Measurements from ENCODE around the gene CDH10.

The CDH10 gene

DNA sequence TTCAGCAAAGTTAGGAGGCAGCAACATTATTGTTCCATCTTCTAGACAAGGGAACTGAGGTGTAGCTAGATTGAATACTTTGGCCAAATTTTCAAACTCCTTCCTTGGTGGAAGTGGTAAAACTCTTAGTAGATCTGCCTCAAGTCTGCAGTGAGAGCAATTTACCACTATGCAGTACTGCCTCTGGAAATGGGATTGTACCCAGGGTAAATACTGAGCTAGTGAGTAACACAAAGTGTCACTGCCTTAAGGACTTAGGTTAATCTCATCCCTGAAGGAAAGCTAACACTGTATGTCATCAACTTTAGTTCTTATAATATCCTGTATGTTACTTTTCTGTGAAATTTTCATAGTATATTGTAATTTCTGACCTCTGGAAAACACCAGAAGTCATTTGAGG is 13.9 kb downstream of the CDH10 start:
- no peak overlapping the region for H3K27ac ChIP-seq
- TF ChIP-seq, protein P1, sequence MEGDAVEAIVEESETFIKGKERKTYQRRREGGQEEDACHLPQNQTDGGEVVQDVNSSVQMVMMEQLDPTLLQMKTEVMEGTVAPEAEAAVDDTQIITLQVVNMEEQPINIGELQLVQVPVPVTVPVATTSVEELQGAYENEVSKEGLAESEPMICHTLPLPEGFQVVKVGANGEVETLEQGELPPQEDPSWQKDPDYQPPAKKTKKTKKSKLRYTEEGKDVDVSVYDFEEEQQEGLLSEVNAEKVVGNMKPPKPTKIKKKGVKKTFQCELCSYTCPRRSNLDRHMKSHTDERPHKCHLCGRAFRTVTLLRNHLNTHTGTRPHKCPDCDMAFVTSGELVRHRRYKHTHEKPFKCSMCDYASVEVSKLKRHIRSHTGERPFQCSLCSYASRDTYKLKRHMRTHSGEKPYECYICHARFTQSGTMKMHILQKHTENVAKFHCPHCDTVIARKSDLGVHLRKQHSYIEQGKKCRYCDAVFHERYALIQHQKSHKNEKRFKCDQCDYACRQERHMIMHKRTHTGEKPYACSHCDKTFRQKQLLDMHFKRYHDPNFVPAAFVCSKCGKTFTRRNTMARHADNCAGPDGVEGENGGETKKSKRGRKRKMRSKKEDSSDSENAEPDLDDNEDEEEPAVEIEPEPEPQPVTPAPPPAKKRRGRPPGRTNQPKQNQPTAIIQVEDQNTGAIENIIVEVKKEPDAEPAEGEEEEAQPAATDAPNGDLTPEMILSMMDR (conservative IDR thresholded peaks at IDR 0.05): no peak

DNA sequence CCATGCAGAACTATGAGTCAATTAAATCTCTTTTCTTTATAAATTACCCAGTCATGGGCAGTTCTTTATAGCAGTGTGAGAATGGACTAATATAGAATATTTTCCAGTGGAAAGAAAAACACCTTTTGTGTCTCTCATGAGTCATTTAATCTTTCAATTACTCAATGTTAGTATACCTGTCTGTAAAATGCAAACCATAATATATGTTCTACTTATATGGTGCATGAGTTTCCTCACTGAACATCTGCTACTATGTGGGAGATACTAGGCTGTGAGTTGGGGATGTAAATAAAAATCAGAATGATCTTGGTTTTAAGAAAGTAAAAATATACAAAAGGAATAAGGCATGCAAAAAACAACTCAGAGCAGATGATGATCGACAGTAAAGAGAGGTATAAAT is 15.0 kb downstream of the CDH10 start:
- TF ChIP-seq, protein P1 (conservative IDR thresholded peaks at IDR 0.05): no peak

DNA sequence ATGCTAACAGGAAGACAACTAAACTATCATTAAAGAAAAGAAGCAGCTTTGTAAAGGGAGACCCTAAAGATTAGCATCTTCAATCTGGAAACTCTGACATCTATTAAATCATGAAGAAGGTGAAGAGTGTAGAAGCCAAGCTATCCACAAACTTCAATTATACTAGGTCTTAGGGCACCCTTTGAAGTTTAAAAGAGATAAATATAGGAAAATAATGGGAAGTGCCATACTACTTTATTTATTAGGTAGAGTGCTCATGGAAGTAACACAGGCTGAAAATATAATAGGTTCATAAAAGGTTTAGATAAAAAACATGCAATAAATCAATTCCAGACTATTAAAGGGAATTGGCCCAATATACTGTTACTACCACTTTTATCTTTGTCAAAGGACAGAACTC is 19.9 kb downstream of the CDH10 start:
- no peak overlapping the region for H3K27ac ChIP-seq
- TF ChIP-seq, protein P1 (conservative IDR thresholded peaks at IDR 0.05): no peak

More for the DNA sequence above, 15.0 kb downstream of the CDH10 start:
- H3K27ac ChIP-seq: no peak overlapping the region

DNA sequence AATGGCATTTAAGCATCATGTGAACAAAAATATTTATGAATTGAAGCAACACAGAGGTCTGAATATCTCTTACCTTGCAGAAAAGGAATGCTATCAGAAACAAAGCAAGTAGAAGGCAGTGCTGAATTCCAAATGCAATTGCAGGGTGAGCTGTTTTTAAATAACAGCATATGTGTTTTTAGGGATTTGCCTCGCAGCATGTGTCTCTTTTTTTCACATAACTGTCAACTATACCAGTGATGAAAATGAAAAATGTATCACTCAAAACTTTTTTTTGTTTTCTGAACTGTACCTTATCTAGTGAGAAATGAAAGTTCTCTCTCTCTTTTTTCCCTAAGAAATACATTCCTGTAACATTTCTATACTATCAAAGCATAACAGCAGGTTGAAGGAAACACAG is 21.2 kb downstream of the CDH10 start:
- H3K27ac ChIP-seq: no peak overlapping the region
- TF ChIP-seq, protein P1 (conservative IDR thresholded peaks at IDR 0.05): no peak

DNA sequence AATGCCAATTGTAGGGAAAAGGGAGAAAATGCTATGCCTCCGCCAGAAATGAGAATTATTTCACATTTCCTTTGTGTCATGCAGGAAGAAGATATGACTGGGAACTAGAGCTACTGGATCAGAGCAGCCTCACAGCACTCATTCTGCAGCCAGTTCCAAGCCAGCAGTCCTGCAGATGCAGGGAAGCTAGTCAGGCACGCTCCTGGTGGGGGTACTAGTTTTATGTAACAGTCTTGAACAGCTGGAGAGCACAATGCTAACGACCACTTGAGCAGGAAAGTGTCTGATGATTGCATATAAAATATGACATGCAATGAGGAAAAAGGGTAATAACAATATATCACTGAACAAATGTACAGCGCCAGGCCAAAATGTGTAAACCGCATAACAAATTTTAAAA is 21.7 kb downstream of the CDH10 start:
- TF ChIP-seq, protein P1 (conservative IDR thresholded peaks at IDR 0.05): no peak
- H3K27ac ChIP-seq: no peak overlapping the region

DNA sequence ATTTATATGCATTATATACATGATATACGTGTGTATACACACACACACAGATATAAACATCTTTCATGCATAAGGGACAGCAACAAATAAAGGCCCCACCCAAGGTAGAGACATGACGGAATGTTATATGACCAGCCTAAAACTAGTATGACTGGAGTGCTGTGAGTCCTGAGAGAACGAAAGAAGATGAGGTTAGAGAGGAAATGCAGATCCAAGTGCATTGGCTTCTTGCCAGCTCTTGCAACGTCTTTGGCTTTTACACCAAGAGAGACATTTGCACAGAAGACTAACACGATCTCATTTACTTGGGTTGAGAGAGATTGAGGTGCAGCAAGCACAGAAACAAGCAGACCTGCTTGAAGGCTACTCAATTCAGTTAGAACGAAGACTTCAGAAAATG is 23.0 kb downstream of the CDH10 start:
- TF ChIP-seq, protein P1 (conservative IDR thresholded peaks at IDR 0.05): no peak
- H3K27ac ChIP-seq: peak overlapping the region; percentile 28

DNA sequence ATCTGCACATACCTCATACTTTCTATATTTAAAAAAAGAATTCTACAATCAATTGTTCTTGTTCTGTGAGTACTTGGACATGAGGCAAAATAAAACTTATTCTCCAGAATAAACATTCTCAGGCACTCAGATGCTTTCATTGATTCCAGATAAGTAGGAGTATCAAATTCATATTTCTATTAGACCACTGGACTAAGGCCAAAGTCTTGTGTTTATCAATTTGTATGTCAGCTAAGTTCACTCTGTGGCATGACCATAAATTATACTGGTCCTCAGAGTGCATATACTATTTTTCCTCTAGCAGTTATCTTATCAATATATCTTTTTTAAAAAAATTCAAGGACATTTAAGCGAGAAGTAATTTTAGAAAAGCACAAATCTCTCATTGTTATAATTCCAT is 28.2 kb downstream of the CDH10 start:
- H3K27ac ChIP-seq: peak overlapping the region; percentile 55
- TF ChIP-seq, protein P1 (conservative IDR thresholded peaks at IDR 0.05): no peak

DNA sequence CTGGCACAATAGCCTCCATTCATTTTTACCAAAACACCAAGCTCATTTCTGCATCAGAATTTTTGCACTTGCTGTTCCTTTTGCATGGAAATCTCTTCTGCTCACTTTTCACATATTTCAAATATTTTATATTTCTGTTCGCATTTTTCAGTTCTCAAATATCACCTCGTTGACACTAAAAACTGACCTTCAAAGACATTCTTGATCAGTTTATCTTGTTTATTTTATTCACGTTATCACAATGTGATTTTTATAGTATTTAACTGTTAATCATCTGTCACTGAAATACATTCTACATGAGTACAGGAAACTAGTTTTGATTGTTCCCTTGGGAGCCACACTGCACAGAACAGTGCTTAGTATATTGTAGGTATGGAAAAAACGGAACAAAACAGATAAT is 29.6 kb downstream of the CDH10 start:
- TF ChIP-seq, protein P1 (conservative IDR thresholded peaks at IDR 0.05): no peak

More for the DNA sequence above, 29.6 kb downstream of the CDH10 start:
- no peak overlapping the region for H3K27ac ChIP-seq

Data from VCaP (cell line).